ENCODE data around the gene PLCL2.

DNA sequence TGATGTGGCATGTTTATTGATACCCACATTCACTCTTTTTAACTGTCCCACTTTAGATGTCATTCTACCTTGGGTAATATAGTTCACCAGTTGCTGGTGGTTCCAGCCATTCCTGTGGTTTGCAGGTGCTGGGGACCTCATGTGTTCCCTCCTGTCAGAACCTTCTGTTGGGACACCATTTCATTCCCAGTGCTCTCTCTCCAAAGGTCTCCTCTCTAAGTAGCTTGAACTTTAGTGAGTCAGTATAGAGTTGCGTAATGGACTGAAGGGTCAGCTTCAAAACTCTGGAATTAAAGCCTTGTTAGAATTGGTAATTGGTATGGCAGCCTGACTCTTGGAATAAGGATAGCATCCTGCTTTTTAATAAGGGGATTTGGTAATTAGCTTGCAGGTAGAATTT is 108.5 kb downstream of the PLCL2 start:
- TF ChIP-seq, protein P1, sequence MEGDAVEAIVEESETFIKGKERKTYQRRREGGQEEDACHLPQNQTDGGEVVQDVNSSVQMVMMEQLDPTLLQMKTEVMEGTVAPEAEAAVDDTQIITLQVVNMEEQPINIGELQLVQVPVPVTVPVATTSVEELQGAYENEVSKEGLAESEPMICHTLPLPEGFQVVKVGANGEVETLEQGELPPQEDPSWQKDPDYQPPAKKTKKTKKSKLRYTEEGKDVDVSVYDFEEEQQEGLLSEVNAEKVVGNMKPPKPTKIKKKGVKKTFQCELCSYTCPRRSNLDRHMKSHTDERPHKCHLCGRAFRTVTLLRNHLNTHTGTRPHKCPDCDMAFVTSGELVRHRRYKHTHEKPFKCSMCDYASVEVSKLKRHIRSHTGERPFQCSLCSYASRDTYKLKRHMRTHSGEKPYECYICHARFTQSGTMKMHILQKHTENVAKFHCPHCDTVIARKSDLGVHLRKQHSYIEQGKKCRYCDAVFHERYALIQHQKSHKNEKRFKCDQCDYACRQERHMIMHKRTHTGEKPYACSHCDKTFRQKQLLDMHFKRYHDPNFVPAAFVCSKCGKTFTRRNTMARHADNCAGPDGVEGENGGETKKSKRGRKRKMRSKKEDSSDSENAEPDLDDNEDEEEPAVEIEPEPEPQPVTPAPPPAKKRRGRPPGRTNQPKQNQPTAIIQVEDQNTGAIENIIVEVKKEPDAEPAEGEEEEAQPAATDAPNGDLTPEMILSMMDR (conservative IDR thresholded peaks at IDR 0.05 in 1 of 2, IDR thresholded peaks at IDR 0.05 in 1 of 2; ENCODE audit: extremely low read depth in 1 of 2, insufficient read depth in 1 of 2, low read depth in 1 of 2, low read length in 2 of 2) = no peak
- no peak for TF ChIP-seq EZH2 (IDR thresholded peaks at IDR 0.05; ENCODE audit: borderline replicate concordance, low read length)

Measured in mammary epithelial cell (primary cell).